Mesothelial cell of epicardium (in vitro differentiated cells): Measurements from ENCODE around the gene TLR5. TPM values are rescaled to one million over a fixed set of nuclear protein-coding genes. Genes with fewer than 3 reads are reported as not detected.

ENCODE experiments used
- DNase-seq, 2 experiments: peaks; one replicate each; pipeline ENCODE4 v3.0.0; 2021; ENCODE audit warnings: low spot score in 2 of 2; ENCODE audit not compliant: unreplicated experiment in 2 of 2
- H3K27ac Mint-ChIP-seq: 2 replicates; pipeline ENCODE4 v1.8.0; 2021; ENCODE audit warnings: mixed read lengths
- H3K27me3 Mint-ChIP-seq: 2 replicates; pipeline ENCODE4 v1.8.0; 2021; ENCODE audit warnings: low read depth, mixed read lengths
- H3K36me3 Mint-ChIP-seq: 2 replicates; pipeline ENCODE4 v1.8.0; 2021; ENCODE audit warnings: mixed read lengths
- H3K4me1 Mint-ChIP-seq: 2 replicates; pipeline ENCODE4 v1.8.0; 2021; ENCODE audit warnings: mixed read lengths
- H3K4me3 Mint-ChIP-seq: 2 replicates; pipeline ENCODE4 v1.8.0; 2021; ENCODE audit warnings: mild to moderate bottlenecking, moderate library complexity, mixed read lengths
- H3K9me3 Mint-ChIP-seq: 2 replicates; pipeline ENCODE4 v1.8.0; 2021; ENCODE audit warnings: mixed read lengths
- CTCF ChIP-seq: fragments of 200-600 bp; sonication (generic); IDR thresholded peaks from one replicate; pipeline ENCODE4 v1.5.0; 2021; ENCODE audit warnings: antibody characterized with exemption; ENCODE audit not compliant: unreplicated experiment
- total RNA-seq: library from RNA; stranded (reverse); gene quantifications from 3 replicates; pipeline ENCODE4 v1.2.1, GENCODE V29; 2021

The TLR5 gene
- total RNA-seq, 1 donor from 2014 or later: 2.5 TPM

- Mint-ChIP-seq H3K27ac (no peak overlapping the region), H3K27me3 (no peaks in the 10 kb centered on the region), H3K4me1 (peaks cover 5% of the 10 kb centered on the region), H3K9me3 (no peaks in the 10 kb centered on the region), H3K36me3 (no peaks in the 10 kb centered on the region), H3K4me3 (no peak overlapping the region)
- no peak for DNase-seq
- TF ChIP-seq CTCF: no peak
Observed at GRCh38 chr1:223067914-223068313, 75.1 kb downstream of the TLR5 start.

- no peak overlapping the region for H3K4me3 Mint-ChIP-seq
- H3K27ac Mint-ChIP-seq: no peak overlapping the region
- no peaks in the 10 kb centered on the region for H3K9me3 Mint-ChIP-seq
- H3K4me1 Mint-ChIP-seq: peaks cover 5% of the 10 kb centered on the region
- TF ChIP-seq CTCF: no peak
- H3K27me3 Mint-ChIP-seq: no peaks in the 10 kb centered on the region
- DNase-seq: no peak
- H3K36me3 Mint-ChIP-seq: no peaks in the 10 kb centered on the region
Observed at GRCh38 chr1:223066415-223066814, 76.6 kb downstream of the TLR5 start.

- no peak for DNase-seq
- Mint-ChIP-seq H3K9me3 (no peaks in the 10 kb centered on the region), H3K27me3 (no peaks in the 10 kb centered on the region), H3K4me3 (no peak overlapping the region), H3K27ac (no peak overlapping the region), H3K36me3 (no peaks in the 10 kb centered on the region), H3K4me1 (no peaks in the 10 kb centered on the region)
- no peak for TF ChIP-seq CTCF
Observed at GRCh38 chr1:223062177-223062576, 80.9 kb downstream of the TLR5 start.

- no peaks in the 10 kb centered on the region for H3K9me3 Mint-ChIP-seq
- H3K27me3 Mint-ChIP-seq: no peaks in the 10 kb centered on the region
- no peak overlapping the region for H3K27ac Mint-ChIP-seq
- H3K4me3 Mint-ChIP-seq: no peak overlapping the region
- TF ChIP-seq CTCF: no peak
- no peak for DNase-seq
- H3K36me3 Mint-ChIP-seq: no peaks in the 10 kb centered on the region
- no peaks in the 10 kb centered on the region for H3K4me1 Mint-ChIP-seq
Observed at GRCh38 chr1:223059526-223059925, 83.5 kb downstream of the TLR5 start.

Other genes starting within 250 kb of the TLR5 start
- gene SUSD4, start 220.9 kb upstream of the TLR5 start, total RNA-seq: 0.23 to 0.49 TPM (median 0.40 TPM) in 3 replicates